Prostate gland (tissue), 2 donors: ENCODE results near the gene GABRB3.

Experiments
- POLR2A ChIP-seq: fragments of 450-650 bp; IDR thresholded peaks from one replicate; pipeline ENCODE4 v1.6.1; 2016; ENCODE audit warnings: antibody characterized with exemption, mild to moderate bottlenecking
- TF ChIP-seq, protein P1 (sequence below), 4 experiments: fragments of 200-600 bp in 2 of 4; fragments of 450-650 bp in 2 of 4; sonication (generic) in 2 of 4; IDR thresholded peaks; 1 replicate in 3 of 4; 2 replicates in 1 of 4; pipeline ENCODE4 v1.5.1; 2016 to 2019; ENCODE audit warnings: antibody characterized with exemption in 4 of 4, mild to moderate bottlenecking in 2 of 4, moderate library complexity in 2 of 4

DNA sequence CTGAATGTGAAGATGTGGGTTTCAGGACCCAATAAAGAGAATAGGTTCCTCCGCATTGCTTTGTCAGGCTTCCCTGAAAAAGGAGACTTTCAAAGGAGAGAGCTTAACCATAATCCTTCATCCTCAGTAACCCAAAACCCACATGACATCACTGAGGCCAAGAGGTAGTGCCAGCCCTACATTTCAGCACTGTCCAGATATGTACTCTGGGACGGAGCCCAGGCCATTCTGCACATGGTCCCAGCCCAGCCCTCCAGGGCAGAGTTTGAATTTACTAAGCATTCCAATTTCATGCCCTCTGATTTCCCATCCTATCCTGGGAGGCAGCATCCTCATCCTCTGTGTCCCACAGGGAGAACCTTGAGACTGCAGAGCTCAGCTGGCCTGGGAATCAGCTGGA is 210.5 kb downstream of the GABRB3 start:
- no peak for TF ChIP-seq POLR2A
- TF ChIP-seq, protein P1, sequence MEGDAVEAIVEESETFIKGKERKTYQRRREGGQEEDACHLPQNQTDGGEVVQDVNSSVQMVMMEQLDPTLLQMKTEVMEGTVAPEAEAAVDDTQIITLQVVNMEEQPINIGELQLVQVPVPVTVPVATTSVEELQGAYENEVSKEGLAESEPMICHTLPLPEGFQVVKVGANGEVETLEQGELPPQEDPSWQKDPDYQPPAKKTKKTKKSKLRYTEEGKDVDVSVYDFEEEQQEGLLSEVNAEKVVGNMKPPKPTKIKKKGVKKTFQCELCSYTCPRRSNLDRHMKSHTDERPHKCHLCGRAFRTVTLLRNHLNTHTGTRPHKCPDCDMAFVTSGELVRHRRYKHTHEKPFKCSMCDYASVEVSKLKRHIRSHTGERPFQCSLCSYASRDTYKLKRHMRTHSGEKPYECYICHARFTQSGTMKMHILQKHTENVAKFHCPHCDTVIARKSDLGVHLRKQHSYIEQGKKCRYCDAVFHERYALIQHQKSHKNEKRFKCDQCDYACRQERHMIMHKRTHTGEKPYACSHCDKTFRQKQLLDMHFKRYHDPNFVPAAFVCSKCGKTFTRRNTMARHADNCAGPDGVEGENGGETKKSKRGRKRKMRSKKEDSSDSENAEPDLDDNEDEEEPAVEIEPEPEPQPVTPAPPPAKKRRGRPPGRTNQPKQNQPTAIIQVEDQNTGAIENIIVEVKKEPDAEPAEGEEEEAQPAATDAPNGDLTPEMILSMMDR (IDR thresholded peaks at IDR 0.05): no peak
